ENCODE results near the gene NR3C2.

DNA sequence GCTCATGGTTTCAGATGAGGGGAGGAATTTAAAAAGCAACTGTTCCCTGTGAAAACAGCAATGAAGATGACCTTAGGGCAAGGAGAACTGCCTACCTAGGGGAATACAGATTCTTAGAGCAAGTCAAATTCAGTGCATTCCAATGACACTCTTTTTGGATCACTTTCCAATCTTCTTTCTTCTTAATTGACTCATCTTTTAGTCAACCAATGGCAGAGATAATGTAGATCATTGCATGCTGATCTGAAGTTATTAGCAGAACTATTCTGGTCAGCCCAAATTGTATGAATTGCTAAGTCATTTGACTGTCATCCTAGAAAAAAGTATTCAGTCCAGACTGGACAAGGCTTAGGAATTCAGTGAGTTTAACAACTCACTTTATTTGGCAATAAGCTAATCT, 12.6 kb upstream of the NR3C2 start:
- TF ChIP-seq, protein P1, sequence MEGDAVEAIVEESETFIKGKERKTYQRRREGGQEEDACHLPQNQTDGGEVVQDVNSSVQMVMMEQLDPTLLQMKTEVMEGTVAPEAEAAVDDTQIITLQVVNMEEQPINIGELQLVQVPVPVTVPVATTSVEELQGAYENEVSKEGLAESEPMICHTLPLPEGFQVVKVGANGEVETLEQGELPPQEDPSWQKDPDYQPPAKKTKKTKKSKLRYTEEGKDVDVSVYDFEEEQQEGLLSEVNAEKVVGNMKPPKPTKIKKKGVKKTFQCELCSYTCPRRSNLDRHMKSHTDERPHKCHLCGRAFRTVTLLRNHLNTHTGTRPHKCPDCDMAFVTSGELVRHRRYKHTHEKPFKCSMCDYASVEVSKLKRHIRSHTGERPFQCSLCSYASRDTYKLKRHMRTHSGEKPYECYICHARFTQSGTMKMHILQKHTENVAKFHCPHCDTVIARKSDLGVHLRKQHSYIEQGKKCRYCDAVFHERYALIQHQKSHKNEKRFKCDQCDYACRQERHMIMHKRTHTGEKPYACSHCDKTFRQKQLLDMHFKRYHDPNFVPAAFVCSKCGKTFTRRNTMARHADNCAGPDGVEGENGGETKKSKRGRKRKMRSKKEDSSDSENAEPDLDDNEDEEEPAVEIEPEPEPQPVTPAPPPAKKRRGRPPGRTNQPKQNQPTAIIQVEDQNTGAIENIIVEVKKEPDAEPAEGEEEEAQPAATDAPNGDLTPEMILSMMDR (IDR thresholded peaks at IDR 0.05), result no peak
- TF ChIP-seq ZFX (IDR thresholded peaks at IDR 0.05; ENCODE audit: borderline replicate concordance), result no peak
